Bone marrow (tissue), 2 donors: ENCODE results near the gene BNC2.
A peak's percentile ranks its signal among the peaks of the same experiment; 100 is the strongest.
"Not testable (repeated sequence)": the region's sequence is repeated elsewhere in the genome, so short reads cannot be mapped to it uniquely, and the experiment has no call there.

Source experiments
- DNase-seq, 2 donors: peaks; one replicate each; lab custom pipeline; 2025; lab: John Stamatoyannopoulos, UW

Gene BNC2, protein sequence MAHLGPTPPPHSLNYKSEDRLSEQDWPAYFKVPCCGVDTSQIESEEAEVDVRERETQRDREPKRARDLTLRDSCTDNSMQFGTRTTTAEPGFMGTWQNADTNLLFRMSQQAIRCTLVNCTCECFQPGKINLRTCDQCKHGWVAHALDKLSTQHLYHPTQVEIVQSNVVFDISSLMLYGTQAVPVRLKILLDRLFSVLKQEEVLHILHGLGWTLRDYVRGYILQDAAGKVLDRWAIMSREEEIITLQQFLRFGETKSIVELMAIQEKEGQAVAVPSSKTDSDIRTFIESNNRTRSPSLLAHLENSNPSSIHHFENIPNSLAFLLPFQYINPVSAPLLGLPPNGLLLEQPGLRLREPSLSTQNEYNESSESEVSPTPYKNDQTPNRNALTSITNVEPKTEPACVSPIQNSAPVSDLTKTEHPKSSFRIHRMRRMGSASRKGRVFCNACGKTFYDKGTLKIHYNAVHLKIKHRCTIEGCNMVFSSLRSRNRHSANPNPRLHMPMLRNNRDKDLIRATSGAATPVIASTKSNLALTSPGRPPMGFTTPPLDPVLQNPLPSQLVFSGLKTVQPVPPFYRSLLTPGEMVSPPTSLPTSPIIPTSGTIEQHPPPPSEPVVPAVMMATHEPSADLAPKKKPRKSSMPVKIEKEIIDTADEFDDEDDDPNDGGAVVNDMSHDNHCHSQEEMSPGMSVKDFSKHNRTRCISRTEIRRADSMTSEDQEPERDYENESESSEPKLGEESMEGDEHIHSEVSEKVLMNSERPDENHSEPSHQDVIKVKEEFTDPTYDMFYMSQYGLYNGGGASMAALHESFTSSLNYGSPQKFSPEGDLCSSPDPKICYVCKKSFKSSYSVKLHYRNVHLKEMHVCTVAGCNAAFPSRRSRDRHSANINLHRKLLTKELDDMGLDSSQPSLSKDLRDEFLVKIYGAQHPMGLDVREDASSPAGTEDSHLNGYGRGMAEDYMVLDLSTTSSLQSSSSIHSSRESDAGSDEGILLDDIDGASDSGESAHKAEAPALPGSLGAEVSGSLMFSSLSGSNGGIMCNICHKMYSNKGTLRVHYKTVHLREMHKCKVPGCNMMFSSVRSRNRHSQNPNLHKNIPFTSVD

DNA sequence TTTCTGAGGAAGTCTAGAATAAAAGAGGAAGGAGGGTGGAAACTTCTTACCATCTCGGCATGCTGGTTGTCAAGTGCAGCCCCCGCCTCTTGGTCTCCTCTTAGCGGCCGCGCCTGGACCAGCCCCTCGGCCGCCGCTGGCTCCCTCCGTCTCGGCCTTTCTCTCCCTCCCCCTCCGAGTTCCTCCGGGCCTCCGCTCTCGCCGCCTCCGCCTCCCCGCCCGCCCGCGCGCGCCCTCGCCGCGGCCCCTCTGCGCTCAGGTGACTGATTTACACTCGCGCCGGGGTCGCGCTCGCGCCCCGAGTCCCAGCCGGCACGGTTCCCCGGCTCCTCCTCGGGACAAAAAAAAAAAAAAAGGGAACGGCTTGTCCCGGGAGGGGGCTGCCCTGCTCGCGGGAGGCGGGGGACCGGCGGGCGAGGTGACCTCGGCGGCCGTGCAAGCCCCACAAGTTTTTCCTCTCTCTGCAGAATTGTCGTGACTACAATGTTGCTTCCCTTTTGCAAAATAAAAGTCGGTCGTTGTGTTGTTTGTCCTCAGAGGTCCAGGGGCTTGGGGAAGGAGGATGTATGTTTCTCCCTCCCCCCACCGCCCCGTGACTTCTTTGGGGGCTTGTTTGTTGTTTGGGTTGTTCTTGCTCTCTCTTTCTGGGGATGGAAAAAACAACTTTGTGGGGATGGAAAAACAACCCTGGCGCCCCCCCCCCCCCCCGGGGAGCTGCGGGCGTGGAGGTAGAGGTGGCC lies at the start of gene BNC2:
TSS of gene BNC2 (minus strand) at position 75 of the 740 bp plus-strand sequence. CDS start at position 53, 22 bp downstream.
- DNase-seq, result no peak

DNA sequence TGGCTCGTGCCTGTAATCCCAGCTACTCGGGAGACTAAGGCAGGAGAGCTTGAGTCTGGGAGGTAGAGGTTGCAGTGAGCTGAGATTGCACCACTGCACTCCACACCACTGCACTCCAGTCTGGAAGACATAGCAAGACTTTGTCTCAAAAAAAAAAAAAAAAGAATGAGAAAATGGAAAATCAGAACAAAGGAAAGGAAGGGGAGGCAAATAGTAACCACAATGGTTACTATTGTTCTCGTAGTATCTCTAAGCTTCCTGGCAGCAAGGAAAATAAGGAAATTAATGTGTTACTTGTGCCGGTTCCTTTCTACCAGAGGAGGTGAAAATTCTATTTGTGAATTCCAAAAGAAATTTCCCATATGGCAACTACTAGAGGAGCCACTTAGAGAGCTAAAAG lies 48.5 kb upstream of the BNC2 start:
- DNase-seq, result no peak

DNA sequence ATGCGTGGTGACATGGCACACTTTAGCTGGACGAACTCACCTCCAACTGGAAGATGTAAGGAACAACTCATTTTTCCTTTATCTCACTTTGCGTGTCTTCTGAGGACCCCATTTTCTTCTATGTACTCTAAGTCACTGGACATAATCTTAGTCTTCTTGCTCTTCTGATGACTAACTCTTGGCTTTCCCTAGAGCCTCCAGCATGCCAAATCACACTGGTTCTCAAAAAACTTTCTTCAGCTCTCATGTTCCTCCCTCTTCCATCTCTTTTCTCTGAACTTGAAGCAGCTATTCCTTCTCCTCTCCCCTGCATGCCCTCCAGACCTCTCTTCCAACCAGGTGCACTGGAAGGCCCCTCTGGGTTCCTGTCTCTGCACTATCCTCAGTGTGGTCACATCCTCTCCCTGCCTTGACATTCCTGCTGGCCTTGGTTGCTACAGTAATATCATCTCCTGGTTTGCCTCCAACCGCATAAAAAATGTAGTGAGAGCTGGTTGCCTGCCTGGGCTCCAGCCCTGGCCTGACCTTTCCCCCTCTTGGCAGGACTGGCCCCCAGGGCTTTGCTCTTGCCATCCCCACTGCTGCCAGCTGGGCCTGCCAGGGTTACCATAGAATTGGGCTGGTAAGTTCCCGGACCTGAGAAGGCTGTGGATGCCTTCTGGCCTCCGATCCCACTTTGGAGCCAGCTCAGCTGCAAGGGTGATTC lies 44.8 kb upstream of the BNC2 start:
- DNase-seq, result no peak

DNA sequence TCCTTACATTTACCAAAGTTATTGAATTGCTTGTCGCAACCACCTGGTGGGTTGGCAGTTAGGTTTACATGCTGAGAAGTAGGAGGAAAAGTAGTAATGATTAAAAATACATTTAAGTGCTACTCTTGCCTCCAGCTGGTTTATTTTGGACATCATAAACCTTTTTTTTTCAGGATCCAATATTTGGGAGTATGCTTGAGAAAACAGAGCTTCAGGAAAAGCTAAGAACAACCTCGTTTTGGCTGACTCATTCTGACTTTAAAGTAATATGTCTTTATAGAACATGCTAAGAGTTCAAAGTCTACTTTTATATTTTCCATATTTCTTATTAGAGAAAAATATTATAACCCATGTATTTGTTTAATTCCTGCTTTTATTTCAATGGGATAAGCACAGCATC lies 41.7 kb upstream of the BNC2 start:
- DNase-seq, result no peak

DNA sequence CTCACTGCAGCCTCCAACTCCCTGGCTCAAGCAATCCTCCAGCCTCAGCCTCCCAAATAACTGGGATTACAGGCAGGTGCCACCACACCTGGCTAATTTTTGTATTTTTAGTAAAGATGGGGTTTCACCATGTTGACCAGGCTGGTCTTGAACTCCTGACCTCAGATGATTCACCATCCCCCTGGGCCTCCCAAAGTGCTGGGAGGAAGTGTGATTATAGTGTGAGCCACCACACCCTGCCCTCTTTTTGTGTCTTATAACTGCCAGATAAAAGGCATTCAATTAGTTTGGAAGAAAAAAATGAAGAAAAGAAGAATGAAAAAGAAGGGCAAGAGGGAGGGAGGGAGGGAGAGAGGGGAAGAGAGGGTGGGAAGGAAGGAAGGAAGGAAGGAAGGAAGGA lies 37.7 kb upstream of the BNC2 start:
- not testable (repeated sequence) for DNase-seq

DNA sequence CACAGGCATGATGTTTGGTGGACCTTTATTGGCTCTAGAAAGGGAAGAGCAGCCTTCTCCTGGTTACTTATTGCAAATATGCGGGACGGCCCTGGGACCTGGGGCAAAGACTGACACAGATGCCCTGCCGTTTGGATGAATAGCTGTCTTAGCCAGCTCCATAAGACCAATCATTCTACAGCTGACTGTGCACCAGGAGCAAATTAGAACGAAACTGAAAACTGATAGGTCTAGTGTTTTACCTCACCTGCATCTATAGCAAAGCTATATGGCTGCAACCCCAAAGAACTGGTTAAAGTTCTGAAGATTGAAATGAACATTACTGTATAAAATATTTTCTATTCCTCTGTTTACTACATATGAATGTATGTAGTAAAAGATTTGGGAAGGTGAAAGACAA lies 34.2 kb upstream of the BNC2 start:
- no peak for DNase-seq

DNA sequence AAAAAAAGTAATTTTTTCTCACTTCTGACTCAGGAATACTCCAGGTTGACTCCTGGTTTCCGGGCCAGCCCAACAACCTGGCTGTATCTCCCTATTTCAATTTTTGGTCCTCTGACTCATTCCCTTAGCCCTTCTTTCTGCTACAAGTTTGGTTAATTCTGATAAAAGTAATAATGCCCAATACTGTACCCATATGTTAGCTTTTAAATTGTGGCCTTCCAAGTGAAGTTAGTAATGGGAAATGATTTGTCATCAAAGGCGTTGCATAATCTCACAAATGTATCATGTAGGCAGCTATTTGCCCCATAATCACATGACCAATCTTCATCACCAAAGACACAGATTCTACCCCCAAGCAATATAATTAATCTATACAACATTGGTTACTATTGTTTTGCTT lies 31.1 kb upstream of the BNC2 start:
- DNase-seq, result no peak

DNA sequence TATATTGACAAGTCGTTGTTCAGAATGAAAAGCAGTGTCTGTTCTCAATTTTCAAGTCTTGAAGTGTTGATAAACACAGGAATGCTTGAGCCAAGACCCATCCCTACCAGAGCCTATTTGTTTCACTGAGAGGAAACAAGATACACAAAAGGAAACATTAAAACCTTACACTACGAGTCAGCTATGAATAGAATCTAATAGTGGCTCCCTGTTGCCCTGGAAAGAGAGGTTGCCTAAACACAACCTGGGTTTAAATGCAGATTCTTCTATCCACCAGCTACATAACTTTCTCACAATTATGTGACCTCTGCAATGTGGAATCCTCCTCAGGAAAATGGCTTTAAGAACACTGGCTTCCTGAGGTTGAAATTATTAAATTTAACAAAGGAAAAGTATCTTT lies 29.1 kb upstream of the BNC2 start:
- no peak for DNase-seq

DNA sequence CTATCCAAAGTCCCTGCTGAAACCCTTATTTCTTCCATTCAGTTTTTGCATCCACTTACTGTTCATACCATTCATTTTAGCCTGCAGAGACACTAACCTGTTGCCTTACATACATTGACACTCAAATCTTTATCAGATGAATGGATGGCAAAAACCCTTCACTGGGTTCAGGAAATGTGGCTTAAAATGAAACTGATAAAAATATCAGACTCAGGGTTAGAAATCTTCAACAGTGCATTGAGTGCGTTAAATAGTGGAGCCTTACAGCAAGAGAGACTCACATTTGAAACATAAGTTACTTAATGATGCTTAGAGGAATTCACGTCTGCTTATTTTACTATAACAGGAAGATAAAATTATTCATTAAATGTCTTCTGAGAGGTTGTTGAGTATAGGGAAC lies 28.0 kb upstream of the BNC2 start:
- DNase-seq, result no peak

DNA sequence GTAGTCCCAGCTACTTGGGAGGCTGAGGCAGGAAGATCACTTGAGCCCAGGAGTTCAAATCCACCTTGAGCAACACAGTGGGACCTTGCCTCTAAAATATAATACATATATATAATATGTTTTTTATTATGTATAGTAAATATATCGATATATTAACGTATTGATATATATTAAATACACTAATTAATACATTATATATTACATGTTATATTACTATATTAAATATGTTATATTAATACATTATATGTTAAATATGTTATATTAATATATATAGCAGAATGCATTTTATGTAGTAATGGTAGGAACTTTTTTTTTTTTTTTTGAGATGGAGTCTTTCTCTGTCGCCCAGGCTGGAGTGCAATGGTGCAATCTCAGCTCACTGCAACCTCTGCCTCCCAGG lies 18.1 kb upstream of the BNC2 start:
- DNase-seq, result no peak

DNA sequence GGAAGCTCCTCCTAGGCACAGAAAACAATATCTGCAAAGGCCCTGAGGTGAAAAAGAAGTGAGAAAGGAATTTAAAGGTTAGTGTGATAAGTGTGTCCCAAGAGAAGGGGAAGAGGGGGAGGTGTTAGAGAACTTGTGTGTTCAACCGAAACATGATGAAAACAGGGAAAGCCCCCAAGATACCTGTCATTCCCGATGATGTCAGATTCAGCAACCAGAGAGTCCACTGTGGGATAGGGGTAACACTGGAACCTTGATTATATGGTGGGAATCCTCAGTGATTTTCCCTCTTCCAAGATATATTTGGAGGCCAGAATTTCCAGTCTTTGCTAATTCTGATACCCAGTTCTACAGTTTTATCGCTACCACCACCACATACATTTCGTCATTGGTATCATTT lies 15.5 kb upstream of the BNC2 start:
- DNase-seq, result no peak

DNA sequence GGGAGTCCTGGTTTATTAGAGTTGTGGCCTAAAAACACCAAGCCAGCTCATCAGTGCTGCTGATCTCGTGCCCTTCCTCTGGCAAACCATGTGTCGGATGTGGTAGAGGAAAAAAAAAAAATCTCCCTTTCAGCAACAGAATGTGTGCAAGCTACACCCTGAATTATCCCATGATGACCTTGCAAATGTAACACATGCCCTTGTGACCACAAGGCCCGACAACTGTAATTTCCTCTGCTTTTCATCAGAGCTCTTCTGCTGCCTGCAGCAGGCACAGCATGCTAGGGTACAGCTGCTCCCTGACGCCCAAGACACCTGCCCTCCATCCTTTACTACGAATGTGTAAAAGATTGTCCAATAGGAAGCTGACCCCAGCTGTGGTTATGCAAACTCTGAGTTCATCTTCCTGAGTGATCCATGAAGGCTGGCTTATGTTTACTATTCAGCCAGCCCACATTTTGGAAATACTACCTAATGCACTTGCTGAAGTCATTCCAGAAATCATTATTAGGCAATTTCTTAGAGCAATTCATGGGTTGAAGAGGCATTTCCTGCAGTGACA lies 14.6 kb upstream of the BNC2 start:
- DNase-seq, result peak in 1 of 2 donors; percentile 22

DNA sequence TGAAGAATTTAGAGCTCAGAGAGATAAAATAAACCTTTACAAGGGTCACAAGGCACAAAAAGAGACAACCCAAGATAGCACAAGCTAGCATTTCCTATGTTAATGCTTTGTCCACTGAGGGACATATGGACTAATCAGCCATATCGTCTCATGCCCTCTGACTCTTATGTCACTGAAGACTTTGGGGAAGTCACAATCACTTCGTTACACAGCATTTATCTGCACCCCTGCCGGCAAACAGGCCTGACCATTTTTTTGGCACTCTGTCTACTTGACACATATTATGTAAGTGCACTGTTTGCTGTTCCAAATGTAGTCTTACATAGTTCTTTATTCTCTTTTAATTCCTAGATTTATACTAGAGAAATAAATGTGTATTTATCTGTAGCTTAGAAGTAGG lies 13.9 kb upstream of the BNC2 start:
- no peak for DNase-seq

DNA sequence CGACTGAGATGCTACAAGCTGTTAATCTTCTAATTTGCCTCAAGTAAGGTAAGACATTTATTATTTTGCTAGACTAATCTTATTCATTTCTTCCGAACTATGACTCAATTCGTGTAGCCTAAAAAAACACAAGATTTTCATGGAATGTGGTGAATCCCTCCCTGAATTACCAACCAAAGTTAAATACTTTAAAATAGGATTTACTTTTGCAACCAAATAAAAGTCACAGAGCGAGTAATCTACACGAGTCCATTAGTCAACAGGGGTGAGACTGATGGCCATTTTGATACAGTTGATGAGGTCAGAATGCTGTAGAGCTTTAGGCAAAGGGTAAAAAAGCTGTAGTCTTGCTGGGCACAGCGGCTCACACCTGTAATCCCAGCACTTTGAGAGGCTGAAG lies 13.1 kb upstream of the BNC2 start:
- no peak for DNase-seq

DNA sequence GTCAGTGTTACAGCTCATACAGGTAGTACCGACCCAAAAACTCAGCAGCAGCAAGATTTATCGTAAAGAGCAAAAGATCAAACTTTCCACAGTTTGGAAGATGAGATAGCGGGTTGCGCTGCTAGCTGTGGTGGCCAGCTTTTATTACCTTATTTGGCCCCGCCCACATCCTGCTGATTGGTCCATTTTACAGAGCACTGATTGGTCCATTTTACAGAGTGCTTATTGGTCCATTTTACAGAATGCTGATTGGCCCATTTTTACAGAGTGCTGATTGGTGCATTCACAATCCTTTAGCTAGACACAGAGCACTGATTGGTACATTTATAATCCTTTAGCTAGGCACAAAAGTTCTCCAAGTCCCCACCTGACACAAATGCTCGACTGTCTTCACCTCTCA lies 12.0 kb upstream of the BNC2 start:
- DNase-seq, result not testable (repeated sequence)

DNA sequence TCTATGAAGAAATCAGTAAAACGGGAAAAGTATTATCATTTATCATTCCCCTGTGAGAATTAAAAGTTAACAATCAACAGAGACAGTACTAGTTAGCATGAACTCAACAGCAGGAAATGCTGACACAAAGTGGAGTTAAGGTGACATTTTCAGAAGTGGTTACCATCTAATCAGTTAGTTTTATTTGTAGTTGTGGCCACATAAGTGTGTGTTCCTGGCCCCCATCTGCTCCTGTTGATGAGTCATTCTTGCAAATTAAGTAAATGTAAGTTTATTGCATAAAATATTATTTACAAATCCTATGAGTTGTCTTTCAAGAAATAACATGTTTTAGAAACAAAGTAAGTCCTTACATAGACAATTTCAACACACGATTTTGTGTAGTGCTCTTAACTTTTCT lies 8.9 kb upstream of the BNC2 start:
- no peak for DNase-seq

DNA sequence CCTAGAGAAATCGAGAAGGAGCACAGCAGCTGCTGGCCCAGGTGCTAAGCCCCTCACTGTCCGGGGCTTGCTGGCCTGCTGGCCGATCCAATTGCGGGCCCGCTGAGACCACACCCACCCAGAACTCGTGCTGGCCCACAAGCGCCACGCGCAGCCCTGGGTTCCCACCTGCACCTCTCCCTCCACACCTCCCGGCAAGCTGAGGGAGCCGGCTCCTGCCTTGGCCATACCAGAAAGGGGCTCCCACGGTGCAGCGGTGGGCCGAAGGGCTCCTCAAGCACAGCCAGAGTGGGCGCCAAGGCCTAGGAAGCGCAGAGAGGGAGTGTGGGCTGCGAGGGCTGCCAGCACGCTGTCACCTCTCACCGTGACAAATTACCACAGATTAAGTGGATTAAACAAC lies 6.8 kb upstream of the BNC2 start:
- no peak for DNase-seq

DNA sequence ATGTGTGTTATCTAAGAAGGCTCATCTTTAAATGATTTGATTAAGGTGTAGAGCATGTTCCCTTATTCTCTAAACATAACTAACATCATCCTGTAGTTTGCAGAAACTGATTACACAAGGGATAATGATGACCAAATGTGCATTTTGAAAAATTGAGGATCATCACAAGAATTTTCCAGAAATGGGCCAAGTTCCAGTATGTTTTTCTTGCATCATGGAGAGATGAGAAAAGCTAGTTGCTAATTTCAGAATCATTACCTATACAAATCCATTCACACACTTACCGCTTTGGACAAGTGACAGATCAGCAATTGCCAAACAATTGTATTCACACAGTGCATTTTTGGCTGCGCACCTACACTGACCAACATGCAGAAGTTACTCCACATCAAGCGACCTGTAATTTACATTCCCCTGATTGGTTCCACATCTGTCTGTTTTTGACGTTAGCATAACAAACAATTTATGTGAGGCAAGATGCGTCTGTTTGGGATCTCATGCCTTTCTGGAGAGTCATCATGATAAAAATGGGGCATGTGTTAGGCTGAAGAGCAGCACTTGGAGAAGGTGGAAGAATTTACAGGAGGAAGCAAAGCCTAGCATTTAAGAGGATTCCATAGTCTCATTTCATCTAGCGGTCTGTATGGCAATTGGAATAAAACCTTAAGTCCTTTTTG lies 2.8 kb upstream of the BNC2 start:
- no peak for DNase-seq

DNA sequence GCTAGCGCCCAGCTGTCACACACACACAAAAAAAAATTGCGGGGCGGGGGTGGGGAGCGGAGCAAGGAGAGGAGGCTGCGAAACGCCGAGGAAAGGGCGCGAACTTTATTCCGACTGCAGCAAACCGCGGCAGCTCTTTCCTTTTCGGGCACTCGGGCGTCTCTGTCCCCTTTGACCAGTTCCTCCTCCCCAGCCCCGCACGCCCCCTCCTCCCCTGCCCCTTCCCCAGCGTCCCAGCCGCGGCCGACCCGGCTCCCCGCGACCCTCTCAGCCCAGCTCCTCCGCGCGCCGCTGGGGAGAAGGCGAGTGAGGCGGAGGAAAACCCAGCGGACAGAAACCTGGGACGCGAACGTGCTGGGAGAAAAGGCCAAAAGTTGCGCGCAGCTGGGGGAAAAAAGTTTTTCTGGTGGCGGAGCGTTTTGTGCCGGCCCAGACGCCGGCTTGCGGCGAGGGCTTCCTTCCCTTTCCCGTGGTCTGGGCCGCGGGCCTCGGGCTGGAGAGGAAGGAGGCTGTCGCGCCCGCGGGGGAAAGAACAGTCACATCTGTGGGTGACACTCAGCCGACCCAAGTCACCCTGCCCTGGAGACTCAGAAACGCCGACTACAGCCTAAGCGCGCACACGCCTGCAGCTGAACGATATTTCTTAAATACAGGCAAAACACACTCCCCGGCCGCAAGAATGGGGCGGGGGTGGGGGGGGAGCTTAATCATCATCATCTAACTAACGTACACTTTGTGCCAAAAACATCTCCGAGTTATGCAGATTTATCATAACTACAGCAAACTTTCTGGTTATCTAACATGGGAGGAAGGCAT lies 1.1 kb upstream of the BNC2 start:
- peak; percentile 40 to 51 for DNase-seq
